LHCN-M2 (cell line): ENCODE results near the gene C6. TPM values are rescaled to one million over a fixed set of nuclear protein-coding genes. Genes with fewer than 3 reads are reported as not detected.
"Not testable (repeated sequence)": the region's sequence is repeated elsewhere in the genome, so short reads cannot be mapped to it uniquely, and the experiment has no call there.

Experiments
- DNase-seq: peaks from one replicate; pipeline ENCODE4 v3.0.0-alpha.2; 2012; ENCODE audit warnings: low read depth
- polyA plus RNA-seq: library from polyadenylated mRNA; unstranded; fragments of >200 nt; gene quantifications from one replicate; pipeline ENCODE4 v1.2.1, GENCODE V29; 2012; ENCODE audit warnings: missing spikeins
- total RNA-seq: library from RNA; depleted of rRNA; stranded (reverse); fragments of >200 nt; gene quantifications from 2 replicates; pipeline ENCODE4 v1.2.3, GENCODE V29; 2014; rRNA removed

The C6 gene
- total RNA-seq = not detected in 2 replicates
- polyA plus RNA-seq = not detected

- DNase-seq = no peak
These were observed at the start of gene C6 for GRCh38 chr5:41213340-41213739. Gene C6 (minus strand): TSS chr5:41213532. CDS start chr5:41203230, 10,302 bp downstream.

- DNase-seq = peak; percentile 3
These were observed 43.1 kb upstream of the C6 start for GRCh38 chr5:41256400-41256799.

GRCh38 chr5:41253109-41253508 is 39.8 kb upstream of the C6 start:
- no peak for DNase-seq

GRCh38 chr5:41252036-41252435 is 38.7 kb upstream of the C6 start:
- no peak for DNase-seq

GRCh38 chr5:41250351-41250987 is 37.1 kb upstream of the C6 start:
- DNase-seq = no peak

GRCh38 chr5:41247135-41247534 is 33.8 kb upstream of the C6 start:
- no peak for DNase-seq

- peak; percentile 54 for DNase-seq
These were observed 33.0 kb upstream of the C6 start for GRCh38 chr5:41246376-41246775.

DNA sequence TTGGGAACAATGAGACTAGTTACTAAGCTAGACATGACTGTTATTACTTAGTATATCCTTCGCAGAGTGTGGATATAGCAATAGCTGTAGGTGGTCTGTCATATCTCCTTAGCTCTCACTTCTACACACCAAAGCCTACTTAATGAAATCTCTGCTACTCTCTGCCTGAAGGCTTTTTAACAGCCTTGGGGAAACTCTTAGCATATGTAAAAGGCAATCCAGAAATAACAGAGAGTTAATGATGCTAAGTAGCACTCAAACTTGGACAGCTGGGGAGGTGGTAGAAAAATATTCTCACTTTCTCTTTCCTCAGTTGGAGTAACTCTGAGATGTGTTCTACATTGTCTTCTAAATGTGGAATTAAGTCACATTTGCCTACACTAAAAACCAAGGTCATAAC is 30.2 kb upstream of the C6 start:
- DNase-seq = no peak

GRCh38 chr5:41240985-41241384 is 27.7 kb upstream of the C6 start:
- DNase-seq = no peak

GRCh38 chr5:41240390-41240789 is 27.1 kb upstream of the C6 start:
- no peak for DNase-seq

DNA sequence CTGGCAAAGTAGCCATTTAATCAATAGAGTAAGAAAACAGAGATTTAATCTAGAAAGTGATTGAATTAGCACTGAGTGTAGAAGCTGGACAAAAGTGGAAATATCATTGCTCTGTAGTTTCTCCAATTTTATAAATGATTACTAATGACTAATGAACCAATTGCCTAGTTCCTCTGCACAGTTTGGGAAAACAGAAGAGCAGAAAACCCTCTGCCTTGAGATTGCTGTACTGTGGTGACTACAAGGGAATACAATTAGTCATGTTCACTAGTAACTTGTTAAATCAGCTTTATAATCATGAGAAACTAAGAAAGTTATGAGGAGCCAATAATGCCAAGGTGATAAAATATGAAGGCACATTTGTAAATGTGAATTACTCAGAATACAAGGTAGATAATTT is 21.1 kb upstream of the C6 start:
- DNase-seq = no peak

- no peak for DNase-seq
These were observed 19.5 kb upstream of the C6 start for GRCh38 chr5:41232797-41233196.

DNA sequence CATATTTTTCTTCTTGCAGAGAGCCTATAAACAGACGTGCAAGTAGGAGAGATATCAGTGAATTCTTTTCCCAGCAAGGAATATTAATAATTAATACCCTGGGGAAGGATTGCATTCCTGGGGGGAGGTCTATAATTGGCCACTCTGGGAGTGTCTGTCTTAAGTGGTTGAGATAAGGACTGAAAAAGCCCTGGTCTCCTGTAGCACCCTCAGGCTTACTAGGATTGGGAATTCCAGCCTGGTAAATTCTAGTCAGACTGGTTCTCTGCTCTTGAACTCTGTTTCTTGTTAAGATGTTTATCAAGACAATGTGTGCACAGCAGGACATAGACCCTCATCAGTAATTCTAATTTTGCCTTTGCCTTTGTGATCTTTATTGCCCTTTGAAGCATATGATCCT is 16.9 kb upstream of the C6 start:
- not testable (repeated sequence) for DNase-seq

DNA sequence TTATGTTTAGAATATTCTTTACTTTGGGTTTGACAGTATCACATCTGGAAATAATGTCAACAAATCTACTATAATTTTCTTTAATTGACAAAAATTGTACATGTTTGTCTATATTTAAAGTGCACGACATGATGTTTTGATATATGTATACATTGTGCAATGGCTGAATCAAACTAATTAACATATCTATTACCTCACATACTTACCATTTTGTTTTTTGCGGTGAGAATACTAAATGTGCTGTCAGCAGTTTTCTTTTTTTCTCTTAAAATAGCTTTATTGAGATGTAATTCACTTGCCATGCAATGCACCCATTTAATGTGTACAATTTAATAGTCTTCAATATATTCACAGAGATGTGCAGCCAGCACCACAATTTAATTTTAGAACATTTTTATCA is 10.6 kb upstream of the C6 start:
- DNase-seq = no peak

- DNase-seq = no peak
These were observed 6.4 kb upstream of the C6 start for GRCh38 chr5:41219658-41220269.

GRCh38 chr5:41218929-41219657 is 5.8 kb upstream of the C6 start:
- DNase-seq = no peak

- no peak for DNase-seq
These were observed 850 bp upstream of the C6 start for GRCh38 chr5:41214182-41214581.

GRCh38 chr5:41212935-41213334 is 397 bp downstream of the C6 start:
- no peak for DNase-seq

DNA sequence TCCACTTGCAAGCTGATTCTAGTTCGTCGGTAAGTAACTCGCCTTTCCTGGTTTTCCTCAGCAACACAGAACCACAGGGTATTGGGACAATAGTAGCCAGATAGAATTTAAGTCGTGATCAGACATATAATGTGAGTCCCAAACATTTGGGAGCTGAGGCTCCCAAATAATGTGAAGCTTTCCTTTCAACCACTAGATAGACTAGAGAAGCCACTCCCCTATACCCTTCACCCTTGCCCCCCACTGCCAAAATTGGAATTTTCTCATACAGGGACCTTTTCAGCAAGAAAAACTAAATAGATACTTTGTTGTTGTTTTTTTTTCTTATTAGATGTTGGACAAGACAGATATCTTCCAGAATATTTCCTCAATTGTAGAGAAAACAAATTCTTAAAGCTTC is 1.9 kb downstream of the C6 start:
- no peak for DNase-seq

- not testable (repeated sequence) for DNase-seq
These were observed 7.9 kb downstream of the C6 start for GRCh38 chr5:41205475-41205874.

DNA sequence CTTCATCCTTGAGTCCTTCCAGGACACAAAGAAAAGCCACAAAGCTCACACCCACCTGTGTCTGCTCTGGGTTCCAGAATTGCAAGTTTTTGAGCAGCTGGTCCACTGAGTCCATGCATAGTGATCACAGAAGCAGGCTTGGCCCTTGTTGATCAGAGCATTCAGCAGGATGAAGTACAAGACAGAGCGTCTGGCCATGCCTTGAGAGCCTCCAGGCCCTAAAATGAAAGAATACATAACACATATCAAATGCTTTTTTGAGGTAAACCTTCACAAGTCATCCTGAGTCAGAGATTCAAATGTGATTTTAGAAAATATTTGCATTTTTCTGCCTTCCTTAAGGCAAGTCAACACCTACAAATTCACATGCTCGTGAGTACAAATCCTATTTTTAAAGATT is 10.3 kb downstream of the C6 start:
- no peak for DNase-seq

DNA sequence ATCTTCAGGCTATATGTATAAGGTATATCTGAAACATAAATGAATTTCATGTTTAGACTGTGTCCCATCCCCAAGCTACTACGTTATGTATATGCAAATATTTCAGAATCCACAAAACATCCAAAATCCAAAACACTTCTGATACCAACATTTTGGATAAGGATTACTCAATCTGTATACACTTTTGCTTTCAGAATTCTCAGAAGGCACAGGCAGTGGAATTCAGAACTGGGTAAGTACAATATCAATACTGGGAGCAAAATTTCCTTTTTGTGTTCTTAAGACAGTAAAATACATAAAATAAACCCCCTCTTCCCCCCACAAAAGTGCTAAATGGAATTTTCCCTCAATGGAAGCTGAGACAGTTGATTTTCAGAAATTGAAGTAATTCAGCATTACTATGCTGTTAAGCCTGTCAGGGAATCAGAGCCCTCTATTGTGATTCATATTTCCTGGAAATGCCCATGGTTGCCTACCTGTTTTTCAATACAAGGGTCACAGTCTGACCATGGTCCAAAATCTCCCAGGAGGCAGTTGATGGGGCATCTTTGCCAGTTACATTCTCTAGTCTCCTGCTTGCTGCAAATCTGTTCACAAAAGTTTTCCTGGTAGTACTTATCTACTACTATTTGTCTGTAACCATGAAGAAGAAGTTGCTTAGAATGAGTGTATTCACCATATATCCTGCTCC is 12.1 kb downstream of the C6 start:
- no peak for DNase-seq
